SIG-M5 treated with dmso at 0.1 percent for 504 hours (cell line): ENCODE data around the gene RNF169.
A peak's percentile ranks its signal among the peaks of the same experiment; 100 is the strongest.

Experiments used
- DNase-seq: peaks from one replicate; lab custom pipeline; 2025; ENCODE audit not compliant: unreplicated experiment; lab: John Stamatoyannopoulos, UW

RNF169 gene

DNA sequence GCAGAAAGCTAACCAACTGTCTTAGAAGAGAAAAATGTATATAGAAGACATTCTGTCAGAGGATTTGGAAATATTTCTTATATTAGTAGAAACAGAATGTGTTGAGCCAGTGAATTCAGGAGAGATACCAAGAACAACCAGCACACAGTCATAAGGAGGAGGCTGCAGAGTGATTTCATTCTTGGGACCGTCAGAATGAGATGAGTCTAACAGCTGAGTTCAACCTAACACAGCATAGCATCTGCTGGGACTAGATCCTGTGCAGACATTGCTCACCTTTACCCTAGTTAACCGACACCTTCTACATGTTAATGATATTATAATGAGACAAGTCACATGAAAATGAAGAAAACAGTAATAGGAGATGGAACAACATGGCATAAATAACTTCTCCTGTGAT is 114.8 kb downstream of the RNF169 start:
- DNase-seq, result no peak

GRCh38 chr11:74866557-74866956 is 117.9 kb downstream of the RNF169 start:
- DNase-seq, result no peak

DNA sequence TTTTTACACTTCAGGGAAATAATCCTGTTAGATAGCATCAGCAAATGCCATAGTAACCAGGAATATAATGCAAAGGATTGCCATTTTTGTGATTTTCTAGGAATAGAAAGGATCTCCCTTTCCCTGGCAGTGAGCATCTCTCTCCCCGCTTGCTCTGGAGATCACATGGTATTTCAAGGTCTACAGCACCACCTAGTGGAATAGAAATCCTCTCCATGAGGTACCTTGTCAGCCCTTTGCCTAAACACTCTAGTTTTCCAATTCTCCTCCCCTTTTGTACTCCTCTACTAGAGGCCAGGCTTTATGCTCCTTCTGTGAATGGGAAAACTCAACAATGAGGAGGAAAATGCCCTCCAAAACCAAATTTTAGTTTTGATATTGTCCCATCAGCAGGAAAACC is 121.8 kb downstream of the RNF169 start:
- DNase-seq, result peak; percentile 11

GRCh38 chr11:74871037-74871436 is 122.4 kb downstream of the RNF169 start:
- DNase-seq, result no peak

GRCh38 chr11:74877132-74877531 is 128.5 kb downstream of the RNF169 start:
- DNase-seq, result no peak
